A673 (cell line): Measurements from ENCODE around the gene CPA5. TPM values are rescaled to one million over a fixed set of nuclear protein-coding genes. Genes with fewer than 3 reads are reported as not detected.

Experiments used
- BruUV-seq: library from RNA; stranded (reverse); fragments of 400-500 nt; replicated peaks from 2 replicates; lab custom pipeline; 2021; lab: Mats Ljungman, UMichigan
- CTCF ChIA-PET: fragments of 300-600 bp; sonication (Branson Sonifier 250); formaldehyde crosslinking; loops from one replicate; lab custom pipeline; 2022; ENCODE audit warnings: antibody characterized with exemption; lab: Charles Lee
- POLR2A ChIA-PET: fragments of 300-600 bp; sonication (Branson Sonifier 250); formaldehyde crosslinking; loops from one replicate; lab custom pipeline; 2022; ENCODE audit warnings: antibody characterized with exemption; ENCODE audit not compliant: low non-redundant PET; lab: Charles Lee
- DNase-seq: peaks from one replicate; pipeline ENCODE4 v3.0.0-alpha.2; 2015; ENCODE audit warnings: low spot score
- H3K27ac ChIP-seq: fragments of 200-600 bp; sonication (generic); 2 replicates; pipeline ENCODE4 v1.5.1; 2016; ENCODE audit warnings: mixed run types, low read depth, mild to moderate bottlenecking, mixed read lengths, antibody characterized with exemption, low read length; ENCODE audit not compliant: poor library complexity, severe bottlenecking
- H3K27me3 ChIP-seq: fragments of 200-600 bp; sonication (generic); replicated peaks from 2 replicates; pipeline ENCODE4 v1.6.1; 2017; ENCODE audit warnings: mixed run types, low read depth, mild to moderate bottlenecking, mixed read lengths, antibody characterized with exemption, low read length; ENCODE audit not compliant: insufficient read depth, poor library complexity
- H3K36me3 ChIP-seq: fragments of 200-600 bp; sonication (generic); 2 replicates; pipeline ENCODE4 v1.6.1; 2016; ENCODE audit warnings: mixed run types, mild to moderate bottlenecking, mixed read lengths, antibody characterized with exemption, low read length; ENCODE audit not compliant: insufficient read depth, poor library complexity, severe bottlenecking
- H3K4me1 ChIP-seq: fragments of 200-600 bp; sonication (generic); 2 replicates; pipeline ENCODE4 v1.6.1; 2017; ENCODE audit warnings: mixed run types, mild to moderate bottlenecking, mixed read lengths, antibody characterized with exemption, low read length; ENCODE audit not compliant: insufficient read depth, poor library complexity, severe bottlenecking
- H3K4me3 ChIP-seq: fragments of 200-600 bp; sonication (generic); 2 replicates; pipeline ENCODE4 v1.5.1; 2016; ENCODE audit warnings: low read depth, mixed run types, mild to moderate bottlenecking, mixed read lengths, low read length; ENCODE audit not compliant: poor library complexity, severe bottlenecking
- H3K9me3 ChIP-seq: fragments of 200-600 bp; sonication (generic); 2 replicates; pipeline ENCODE4 v1.6.1; 2016; ENCODE audit warnings: mixed run types, low read depth, mild to moderate bottlenecking, mixed read lengths, antibody characterized with exemption, low read length; ENCODE audit not compliant: poor library complexity, severe bottlenecking
- EZH2 ChIP-seq: fragments of 200-600 bp; sonication (generic); IDR thresholded peaks from 2 replicates; pipeline ENCODE4 v1.6.1; 2017; ENCODE audit warnings: borderline replicate concordance, low read depth, mild to moderate bottlenecking, mixed read lengths, antibody characterized with exemption, low read length; ENCODE audit not compliant: poor library complexity, severe bottlenecking
- intact Hi-C: fragments of 100-400 bp; cut with micrococcal nuclease; formaldehyde crosslinking; loops from one replicate; pipeline ENCODE4 v1.10.0; 2022; ENCODE audit not compliant: unreplicated experiment
- total RNA-seq: library from RNA; stranded (reverse); gene quantifications from 2 replicates; pipeline ENCODE4 v1.2.3, GENCODE V29; 2021
- TF ChIP-seq, protein P1 (sequence below): fragments of 300-800, 200-600 bp; sonication (generic); conservative IDR thresholded peaks from 2 replicates; pipeline ENCODE4 v1.5.1; 2017; ENCODE audit warnings: low read depth, mild to moderate bottlenecking, antibody characterized with exemption, low read length, moderate library complexity, mixed read lengths

CPA5 gene
- total RNA-seq, 1 experiment from 2014 or later, result not detected

DNA sequence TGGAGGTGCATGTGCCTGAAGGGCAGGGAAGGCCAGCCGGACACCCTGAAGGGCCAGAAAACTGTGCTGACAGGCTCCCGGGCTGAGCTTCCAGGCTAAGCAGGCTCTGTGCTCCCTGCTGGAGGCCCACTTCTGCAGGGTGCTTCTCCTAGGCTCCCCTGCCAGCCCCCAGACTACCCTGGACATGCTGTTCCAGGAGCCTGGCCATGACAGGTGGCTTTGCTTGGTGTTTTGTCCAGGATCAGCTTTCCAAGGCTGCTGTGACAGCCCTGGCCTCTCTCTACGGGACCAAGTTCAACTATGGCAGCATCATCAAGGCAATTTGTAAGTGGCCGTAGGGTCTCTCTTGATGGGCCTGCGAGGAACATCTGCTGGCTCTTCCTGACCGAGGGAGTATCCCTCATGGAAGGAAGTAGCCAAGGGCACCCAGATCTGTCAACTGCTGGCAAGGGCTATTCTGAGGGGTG, 41.0 kb downstream of the CPA5 start:
- DNase-seq, result no peak
- CTCF ChIA-PET, result no interaction called here
- BruUV-seq, result no TSS peak
- no peaks in the 10 kb centered on the region for H3K27me3 ChIP-seq
- POLR2A ChIA-PET, result no interaction called here
- intact Hi-C loops, result no loop called here
- TF ChIP-seq EZH2, result no peak
- TF ChIP-seq, protein P1, sequence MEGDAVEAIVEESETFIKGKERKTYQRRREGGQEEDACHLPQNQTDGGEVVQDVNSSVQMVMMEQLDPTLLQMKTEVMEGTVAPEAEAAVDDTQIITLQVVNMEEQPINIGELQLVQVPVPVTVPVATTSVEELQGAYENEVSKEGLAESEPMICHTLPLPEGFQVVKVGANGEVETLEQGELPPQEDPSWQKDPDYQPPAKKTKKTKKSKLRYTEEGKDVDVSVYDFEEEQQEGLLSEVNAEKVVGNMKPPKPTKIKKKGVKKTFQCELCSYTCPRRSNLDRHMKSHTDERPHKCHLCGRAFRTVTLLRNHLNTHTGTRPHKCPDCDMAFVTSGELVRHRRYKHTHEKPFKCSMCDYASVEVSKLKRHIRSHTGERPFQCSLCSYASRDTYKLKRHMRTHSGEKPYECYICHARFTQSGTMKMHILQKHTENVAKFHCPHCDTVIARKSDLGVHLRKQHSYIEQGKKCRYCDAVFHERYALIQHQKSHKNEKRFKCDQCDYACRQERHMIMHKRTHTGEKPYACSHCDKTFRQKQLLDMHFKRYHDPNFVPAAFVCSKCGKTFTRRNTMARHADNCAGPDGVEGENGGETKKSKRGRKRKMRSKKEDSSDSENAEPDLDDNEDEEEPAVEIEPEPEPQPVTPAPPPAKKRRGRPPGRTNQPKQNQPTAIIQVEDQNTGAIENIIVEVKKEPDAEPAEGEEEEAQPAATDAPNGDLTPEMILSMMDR, result no peak
- no peak overlapping the region for H3K4me3 ChIP-seq
- no peaks in the 10 kb centered on the region for H3K36me3 ChIP-seq
- no peaks in the 10 kb centered on the region for H3K9me3 ChIP-seq
- no peak overlapping the region for H3K27ac ChIP-seq
- H3K4me1 ChIP-seq, result no peaks in the 10 kb centered on the region

DNA sequence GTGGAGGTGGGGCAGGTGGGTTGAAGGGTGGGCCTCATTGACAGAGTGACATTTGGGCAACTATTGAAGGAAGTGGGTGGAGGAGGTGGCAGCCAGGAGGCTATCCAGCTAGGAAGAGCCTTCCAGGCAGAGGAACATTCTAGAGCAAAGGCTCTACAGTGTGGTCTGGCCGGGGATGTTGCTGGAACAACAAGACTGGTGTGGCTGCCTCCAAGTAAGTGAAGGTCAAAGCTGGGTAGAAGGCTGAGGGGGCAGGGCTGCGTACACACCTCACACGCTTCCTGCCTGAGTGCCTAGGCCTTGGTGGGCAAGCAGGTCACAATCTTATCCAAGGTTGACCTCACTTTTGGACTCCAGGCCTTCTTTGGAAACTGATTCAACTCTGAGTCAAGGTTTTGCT, 42.3 kb downstream of the CPA5 start:
- Histone ChIP-seq H3K4me3 (no peak overlapping the region), H3K9me3 (no peaks in the 10 kb centered on the region), H3K36me3 (no peaks in the 10 kb centered on the region), H3K4me1 (no peaks in the 10 kb centered on the region), H3K27me3 (no peaks in the 10 kb centered on the region), H3K27ac (no peak overlapping the region)
- TF ChIP-seq, protein P1, result no peak
- no peak for TF ChIP-seq EZH2
- intact Hi-C loops, result no loop called here
- ChIA-PET POLR2A (no interaction called here), CTCF (no interaction called here)
- no peak for DNase-seq
- no TSS peak for BruUV-seq

DNA sequence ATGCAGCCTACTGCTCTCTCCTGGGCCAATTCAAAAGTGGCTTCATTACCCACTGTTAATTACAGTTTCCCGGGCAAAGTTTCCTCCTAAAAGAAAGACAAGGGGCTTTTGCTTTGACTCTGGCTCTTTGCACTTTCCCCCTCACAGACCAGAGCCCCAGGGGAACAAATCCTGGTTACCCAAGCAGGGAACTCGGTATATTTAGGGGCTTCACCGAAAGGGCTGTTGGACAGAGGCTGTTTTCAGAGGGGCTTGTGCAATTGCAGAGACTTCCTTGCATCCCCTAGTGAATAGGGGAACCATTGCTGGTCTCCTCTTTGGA, 42.7 kb downstream of the CPA5 start:
- no peaks in the 10 kb centered on the region for H3K27me3 ChIP-seq
- H3K36me3 ChIP-seq, result no peaks in the 10 kb centered on the region
- H3K4me3 ChIP-seq, result no peak overlapping the region
- ChIA-PET CTCF (no interaction called here), POLR2A (no interaction called here)
- no peak for DNase-seq
- TF ChIP-seq, protein P1, result no peak
- no peak for TF ChIP-seq EZH2
- H3K4me1 ChIP-seq, result no peaks in the 10 kb centered on the region
- no peak overlapping the region for H3K27ac ChIP-seq
- H3K9me3 ChIP-seq, result no peaks in the 10 kb centered on the region
- intact Hi-C loops, result no loop called here
- no TSS peak for BruUV-seq
